HCEC 1CT (cell line): ENCODE measurements around the gene NKG7.

Experiments used
- DNase-seq: peaks from one replicate; pipeline ENCODE4 v3.0.0-alpha.2; 2017

Gene NKG7

DNA sequence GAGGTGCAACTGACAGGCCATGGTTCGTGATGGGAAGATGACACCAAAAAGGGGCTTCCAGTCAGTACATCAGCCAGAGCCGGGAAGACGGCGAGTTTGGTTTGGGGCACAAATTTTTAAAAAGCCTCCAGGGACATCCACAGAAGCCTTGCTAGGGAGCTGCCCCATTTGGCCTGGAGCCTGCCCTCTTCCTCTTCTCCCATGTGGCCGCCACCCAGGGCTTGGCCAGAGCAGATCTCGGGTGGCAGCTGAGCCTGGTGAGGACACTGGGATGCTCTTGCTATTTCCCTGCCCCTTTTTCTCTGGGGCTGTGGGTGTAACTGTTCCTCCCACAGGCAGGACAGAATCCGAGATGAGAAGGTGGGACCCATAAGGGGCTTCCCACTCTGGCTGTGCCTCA is 14.5 kb downstream of the NKG7 start:
- DNase-seq = no peak

DNA sequence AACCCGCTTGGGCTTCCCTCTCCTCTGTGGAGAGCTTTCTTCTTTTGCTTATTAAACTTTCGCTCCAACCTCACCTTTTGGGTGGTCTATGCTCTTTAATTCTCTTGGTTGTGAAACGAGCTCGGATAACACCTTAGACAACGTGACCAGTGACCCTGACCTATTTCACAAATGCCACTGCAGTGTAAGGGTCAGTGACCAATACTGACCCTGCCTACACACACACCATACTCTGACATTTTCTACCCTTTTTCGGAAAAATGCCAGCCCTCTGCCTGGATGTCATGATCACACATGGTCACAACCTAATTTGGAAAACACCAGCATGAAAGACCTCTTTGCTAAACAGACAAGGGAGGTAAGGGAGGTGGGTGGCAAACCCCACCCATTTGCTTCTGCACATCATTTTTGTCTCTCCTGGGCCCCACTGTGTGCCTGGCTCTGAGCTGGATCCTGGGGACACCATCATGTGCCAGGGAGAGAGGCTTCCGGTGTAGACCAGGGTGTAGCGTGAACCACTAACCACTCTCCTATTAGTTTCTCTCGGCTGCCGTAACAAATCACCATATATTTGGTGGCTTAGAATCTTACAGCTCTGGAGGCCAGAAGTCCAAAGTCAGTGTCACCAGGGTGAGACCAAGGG is 16.2 kb downstream of the NKG7 start:
- no peak for DNase-seq

DNA sequence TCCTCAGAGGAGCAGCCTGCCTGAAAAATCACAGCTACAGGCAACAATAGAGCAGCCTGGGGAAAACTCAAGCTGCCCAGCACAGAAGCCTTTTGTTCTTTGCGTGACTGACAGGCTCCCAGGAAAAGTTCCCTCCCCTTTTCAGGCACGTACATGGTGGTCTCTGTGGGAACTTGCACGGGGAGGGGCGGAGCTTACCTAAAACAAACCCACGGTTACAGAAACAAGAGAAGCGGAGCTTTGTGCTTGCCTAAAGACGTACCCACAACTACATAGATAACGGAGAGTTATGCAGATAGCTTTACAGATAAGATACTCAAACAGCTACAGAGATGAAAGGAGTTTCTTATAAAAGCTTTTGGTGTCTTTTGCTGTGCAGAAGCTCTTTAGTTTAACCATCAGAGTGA is 17.7 kb downstream of the NKG7 start:
- no peak for DNase-seq

DNA sequence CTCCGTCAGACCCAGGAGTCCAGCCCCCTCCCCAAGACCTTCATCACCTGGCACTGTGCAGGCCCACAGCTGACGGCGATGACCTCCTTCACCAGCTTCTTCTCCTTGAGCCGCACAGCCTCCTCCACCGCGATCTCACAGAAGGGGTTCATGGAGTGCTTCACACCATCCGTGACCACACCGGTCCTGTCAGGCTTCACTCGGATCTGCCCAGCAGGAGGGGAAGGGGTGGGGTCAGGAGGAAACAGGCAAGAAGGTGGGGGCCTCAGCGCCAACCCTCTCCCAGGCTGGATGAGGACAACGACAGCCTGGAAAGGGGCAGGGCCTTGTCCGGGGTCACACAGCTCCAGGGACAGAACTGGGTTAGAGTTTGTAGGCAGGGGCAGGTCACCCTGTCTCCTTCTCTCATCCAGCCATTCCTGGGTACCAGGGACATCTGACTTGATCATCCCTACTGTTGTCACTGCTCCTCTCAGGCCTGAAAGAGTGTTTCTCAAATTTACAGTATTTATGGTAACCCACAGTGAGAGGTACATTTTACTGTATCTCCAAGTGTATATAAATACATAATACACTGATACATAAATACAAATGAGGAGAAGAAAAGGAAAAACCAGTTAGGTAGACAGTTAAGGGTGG is 18.2 kb downstream of the NKG7 start:
- DNase-seq = no peak

DNA sequence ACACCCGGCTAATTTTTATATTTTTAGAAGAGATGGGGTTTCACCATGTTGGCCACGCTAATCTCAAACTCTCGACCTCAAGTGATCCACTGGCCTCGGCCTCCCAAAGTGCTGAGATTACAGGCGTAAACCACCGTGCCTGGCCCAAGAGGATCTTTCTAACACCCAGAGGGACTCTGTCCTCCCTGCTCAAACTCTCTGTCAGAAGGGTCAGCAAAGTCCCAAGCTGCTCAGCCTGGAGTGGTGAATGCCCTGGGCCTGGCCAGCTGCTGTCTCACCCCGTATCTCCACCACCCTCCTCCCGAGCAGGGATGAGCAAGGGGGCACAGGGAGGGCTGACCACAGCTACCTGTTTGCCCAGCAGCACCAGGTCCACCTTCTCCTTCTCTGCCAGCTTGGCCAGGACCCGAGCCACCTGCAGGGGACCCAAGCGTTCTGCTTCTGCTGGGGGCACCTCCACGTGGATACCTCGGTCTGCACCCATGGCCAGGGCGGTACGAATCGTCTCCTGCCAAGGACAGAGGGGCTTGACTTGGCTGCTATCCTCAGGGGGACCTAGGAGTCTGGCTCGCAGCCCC is 19.6 kb downstream of the NKG7 start:
- no peak for DNase-seq

DNA sequence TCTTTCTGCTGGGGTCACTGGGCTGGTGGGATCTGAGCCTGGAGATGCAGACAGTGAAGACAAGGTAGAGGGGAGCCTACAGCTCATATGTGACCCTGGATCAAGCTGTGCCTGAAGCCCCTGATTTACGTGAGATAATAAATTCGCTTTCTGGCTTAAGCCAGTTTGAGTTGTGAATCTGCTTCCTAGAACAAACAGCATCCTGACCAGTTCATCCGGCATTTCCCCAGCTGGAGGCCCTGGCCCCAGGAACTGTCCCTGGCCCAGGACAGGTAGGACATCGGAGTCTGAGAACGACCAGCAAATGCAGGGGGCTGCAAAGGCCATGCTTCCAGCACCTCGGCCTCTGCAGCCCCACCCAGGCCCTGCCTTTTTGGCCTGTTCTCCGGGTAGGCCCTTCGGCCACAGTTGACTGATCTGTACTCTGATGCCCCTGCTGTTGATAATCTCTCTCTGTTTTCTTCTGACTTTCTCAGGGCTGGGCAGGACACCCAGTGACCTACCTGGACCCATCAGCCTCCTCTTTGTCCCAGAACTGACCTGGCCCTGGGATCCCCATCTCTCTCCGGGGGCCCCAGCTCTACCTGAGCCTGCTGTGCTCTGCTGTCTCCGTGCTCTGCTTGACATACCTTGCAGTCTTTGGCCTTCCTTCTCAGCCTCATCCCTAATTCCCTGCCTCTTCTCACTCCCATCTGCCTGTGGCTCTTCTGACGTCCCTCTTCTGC is 21.0 kb downstream of the NKG7 start:
- DNase-seq = no peak

DNA sequence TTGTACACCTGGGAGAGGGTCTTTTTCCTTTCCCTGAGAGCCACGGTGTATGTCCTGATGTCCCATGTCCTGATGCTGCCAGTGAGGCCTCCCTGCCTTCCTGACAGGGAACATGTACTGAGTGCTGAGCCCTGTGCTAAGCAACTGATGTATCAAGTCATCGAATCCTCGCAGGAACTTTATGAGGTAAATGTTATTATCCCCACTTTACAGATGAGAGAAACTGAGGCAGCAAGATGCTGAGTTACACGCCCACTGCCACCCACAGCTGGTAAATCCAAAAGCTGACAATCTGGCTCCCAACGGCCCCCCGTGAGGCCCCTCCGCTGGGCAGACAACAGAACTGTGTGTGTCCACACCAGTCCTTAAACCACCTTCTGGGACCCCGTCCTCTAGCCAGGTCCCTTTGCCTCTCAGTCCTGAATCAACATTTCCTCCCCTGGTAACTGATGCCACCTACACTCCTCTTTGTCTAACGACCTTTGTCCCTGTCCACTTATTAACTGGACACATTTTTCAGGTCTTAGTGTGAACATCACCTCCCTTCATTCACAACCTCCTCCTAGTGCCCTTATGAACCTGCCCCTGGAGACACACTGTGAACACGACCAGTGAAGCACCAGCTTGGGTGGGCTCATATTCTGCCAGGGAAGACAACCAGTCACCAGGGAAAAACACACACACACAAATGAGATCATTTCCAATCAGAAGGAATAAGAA is 25.1 kb downstream of the NKG7 start:
- no peak for DNase-seq

DNA sequence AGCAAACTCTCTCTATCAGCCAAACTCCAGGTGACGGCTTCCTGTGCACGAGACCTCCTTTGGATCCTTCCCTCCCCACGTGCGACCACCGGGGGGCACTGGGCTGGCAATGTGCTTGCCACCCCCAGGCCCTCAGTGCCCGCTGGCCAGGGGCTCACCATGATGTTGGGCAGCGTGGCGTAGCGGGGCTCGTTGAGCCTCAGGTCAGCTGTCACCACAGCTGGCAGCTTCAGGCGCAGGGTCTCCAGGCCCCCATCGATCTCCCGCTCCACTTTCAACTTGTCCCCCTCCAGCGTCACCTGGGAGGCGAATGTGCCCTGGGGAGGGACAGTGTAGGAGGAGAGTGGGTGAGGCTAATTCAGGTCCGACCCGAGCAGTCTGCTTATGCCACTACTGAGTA is 25.7 kb downstream of the NKG7 start:
- DNase-seq = no peak

DNA sequence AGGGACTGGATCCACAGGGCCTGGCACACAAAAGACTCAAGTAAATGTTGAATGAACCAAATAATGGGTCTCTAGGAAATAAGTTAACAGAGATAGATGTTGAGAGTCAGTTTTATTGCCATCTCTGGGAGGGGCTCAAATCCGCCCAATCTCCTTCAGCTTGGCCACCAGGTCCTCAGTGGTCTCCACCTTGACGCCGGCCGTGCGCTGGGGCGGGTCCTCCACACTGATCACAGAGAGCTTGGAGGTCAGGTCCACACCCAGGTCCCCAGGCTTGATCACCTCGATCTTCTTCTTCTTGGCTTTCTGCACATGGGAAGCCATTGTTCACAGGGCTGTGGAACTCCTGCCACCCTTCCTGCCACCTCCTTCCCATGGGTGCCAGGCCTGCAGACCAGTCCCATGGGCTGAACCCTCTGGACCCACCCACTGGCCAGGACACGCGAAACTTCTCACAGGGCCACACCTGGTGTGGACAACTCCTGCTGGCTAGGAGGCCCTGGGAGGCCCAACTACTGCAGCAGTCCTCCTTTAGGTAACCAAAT is 27.3 kb downstream of the NKG7 start:
- DNase-seq = no peak

DNA sequence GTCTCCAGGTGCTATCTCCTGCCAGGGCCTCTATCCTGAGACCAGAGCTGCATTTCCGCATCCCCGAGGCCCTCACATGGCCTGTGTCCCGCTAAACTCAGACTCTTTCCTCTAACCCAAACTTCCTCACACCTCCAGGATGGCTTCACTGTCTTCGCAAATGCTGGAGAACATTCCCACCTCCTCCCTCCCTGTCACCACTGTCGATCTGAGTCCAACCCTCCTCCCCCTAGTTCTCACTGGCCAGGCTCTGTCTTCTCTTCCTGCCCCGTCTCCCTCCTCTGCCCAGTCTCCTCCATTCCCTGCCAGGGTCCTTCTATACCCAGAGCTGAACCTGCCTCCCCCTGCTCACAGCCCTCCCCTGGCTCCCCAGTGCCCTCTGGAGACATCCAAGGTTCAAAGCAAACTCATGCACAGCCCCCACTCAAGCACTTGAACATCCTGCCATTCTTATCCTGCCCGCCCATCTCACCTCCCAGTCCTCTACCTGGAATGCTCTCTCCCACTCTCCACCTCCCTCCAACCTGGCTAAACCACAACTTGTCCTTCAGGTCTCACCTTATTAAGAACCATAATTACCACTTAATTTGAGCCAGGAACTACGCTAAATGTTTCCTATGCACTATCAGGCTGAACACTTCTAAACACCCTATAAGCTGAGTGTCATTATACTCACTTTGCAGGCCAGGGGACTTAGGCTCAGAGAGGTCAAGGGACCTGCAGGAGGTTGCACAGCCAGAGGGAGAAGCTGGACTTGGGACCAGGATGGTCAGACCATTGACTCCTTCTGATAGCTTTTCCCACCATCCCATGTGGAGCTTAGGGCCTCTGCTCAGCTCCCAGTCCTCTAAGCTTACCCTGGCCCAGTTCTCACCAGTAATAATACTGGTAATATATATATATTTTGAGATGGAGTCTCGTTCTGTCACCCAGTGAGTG is 29.6 kb downstream of the NKG7 start:
- no peak for DNase-seq

DNA sequence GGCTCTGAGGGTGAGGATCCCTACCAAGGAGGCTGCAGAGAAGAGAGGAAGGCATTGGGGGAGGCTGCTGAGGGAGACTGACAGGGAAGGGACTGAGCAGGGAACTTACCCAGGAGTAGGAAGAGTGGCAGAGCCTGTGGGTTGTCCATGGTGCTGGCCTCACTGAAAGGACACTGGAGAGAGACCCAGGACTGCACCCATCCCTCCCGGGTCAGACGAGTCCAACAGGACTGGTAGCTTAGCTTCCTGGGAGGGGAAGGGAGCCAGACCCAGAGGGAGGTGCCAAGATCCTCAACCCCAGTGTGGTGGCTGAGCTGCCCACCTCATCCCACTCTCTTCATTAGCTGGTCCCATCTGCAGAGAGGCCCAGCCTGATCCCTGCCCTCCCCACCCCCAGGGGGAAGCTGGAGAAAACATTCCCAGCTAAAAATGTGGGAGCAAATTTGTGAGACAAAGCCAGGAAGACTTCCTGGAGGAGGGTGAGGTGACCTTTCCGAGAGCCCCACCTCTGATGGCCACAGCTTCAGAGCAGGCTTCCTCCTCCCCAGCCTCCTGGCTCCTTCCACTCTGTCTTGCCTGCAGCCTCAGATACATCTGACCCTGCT is 30.4 kb downstream of the NKG7 start, which contains the start of gene VSIG10L:
VSIG10L (minus strand) TSS at position 164 of the 605 bp plus-strand sequence; CDS start at position 149, 15 bp downstream.
- DNase-seq = no peak

DNA sequence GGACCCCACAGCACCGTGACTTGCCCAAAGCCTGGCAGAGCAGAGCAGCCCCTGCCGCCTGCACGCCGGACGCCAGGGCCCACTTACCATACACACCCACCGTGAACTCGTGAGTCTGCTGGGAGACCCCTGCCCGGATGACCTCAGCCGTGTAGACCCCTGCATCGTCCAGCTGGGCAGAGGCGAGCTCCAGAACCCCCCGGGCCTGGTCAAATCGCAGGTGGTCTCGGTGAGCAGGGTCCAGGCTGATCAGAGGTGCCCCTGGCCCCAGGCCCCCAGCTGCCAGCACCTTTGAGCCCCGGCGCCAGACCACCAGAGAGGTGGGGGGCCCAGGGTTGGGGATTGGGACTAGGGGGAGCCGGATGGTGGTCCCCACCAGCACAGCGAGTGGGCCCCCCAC is 31.4 kb downstream of the NKG7 start:
- DNase-seq = no peak

DNA sequence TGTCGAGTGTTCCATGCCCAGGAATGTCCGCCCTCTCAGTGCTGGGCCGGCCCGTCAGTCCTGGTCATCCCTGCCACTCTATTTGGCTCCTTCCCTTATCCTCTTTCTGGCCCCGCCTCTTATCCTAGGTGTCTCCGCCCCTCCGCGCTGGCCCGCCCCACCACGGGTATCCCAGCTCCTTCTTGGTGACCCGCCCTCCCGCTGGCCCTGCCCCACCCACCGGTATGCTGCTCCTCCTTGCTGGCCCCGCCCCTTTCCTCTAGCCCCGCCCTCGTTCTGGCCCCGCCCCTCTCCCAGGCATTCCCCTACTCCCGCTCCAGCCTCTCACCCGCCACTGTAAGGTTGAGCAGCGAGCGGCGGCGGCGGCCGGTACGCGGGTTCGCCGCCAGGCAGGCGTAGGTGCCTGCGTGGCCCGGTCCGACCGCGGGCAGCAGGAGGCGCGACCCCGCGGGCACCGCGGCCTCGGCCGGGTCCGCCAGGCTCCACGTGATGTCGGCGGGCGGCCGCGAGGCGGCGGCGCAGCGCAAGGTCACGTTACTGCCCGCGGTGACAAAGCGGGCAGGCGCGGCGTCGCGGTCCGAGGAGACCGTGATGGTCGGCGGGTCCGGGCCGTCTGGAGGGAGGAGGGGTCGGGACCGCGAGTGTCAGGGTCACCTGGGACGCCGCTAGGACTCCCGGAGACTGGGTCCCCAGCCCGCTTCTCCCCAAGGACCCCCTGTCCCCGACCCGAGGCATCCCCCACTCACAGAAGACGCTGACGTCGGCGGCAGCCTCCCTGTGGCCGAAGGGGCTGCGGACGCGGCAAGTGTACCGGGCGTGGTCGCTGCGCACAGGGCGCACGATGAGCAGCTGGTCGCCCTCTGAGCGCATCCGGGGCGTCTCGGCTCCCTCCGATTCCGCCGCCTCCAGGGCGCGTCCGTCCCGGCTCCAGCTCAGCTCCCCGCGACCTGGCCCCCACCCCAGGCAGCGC is 32.5 kb downstream of the NKG7 start:
- peak; percentile 96 for DNase-seq

DNA sequence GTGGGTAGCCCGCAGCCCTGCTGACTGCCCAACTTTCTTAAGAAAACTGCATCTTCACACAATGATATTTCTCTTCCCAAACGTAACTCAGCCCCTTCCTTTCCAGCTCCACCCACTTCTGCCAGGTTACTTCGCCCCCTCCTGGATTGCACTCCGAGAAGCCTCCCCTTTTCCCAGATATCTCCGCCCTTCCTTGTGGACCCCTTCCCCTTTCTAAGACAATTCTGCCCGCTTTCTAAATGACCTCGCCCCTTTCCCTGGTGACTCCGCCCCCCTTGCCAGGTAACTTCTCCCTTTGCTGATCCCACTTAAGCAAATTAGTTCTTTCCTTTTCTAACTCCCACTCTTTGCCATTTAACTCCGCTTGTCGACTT is 33.2 kb downstream of the NKG7 start:
- no peak for DNase-seq

DNA sequence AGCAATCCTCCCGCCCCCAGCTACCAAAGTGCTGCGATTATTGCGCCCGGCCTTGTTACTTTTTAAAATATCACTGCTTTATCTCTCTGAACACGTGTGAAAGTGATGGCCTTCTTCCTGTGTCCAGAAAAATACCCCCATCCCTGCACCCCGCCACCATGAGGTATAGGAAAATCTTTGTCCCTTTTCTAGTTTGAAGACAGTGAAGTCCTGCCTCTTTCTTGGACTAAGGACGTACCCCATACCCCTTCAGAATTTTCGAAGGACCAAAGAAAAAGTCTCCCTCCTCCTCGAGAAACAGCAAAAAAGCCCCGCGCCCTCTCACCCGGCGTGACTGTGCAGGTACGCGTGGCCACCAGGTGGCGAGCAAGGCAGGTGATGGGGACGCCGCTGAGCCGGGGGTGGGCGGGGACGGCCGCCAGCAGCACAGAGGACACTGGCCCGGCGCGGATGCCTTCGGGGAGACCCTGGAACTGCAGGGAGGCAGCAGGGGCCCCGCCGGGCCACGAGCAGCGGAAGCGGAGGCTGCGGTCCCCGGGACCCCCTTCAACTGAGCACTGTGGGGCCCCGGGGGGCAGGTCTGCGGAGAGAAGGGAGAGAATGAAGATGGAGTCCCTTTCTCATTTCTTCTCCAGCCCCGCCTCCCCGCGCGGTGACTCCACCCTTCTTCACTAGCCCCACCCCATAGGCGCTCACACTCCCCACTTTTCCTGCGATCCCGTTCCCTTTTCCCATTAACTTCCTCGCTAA is 33.7 kb downstream of the NKG7 start:
- DNase-seq = peak; percentile 62

DNA sequence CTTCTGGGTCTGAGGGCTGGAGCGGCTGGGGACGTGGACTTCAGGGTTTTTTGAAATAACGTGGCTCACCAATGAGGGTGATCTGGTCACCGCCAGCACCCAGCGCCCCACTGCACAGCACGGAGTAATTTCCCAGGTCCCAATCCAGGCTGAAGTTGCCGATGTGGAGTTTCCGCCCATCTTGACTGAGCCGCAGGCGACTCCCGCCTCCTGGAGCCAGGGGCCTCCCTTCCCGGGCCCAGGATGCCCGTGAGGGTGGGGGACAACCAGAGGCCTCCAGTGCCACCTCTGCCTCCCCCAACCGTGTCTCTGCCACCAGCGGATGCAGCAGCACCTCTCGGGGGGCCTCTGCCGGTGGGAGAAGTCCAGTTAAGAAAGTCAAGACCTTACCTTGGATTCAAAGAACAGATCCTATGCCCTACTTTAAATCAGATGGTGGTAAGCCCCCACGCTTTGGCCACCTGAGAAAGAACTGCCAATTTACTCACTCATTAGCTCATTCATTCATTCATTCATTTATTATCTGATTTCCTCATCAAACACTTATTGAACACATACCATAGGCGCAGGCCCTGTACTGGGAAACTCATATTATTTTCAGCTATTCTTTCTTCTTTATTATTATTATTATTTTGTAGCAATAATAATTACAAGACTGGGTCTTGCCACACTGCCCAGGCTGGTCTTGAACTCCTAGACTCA is 34.4 kb downstream of the NKG7 start:
- DNase-seq = no peak

DNA sequence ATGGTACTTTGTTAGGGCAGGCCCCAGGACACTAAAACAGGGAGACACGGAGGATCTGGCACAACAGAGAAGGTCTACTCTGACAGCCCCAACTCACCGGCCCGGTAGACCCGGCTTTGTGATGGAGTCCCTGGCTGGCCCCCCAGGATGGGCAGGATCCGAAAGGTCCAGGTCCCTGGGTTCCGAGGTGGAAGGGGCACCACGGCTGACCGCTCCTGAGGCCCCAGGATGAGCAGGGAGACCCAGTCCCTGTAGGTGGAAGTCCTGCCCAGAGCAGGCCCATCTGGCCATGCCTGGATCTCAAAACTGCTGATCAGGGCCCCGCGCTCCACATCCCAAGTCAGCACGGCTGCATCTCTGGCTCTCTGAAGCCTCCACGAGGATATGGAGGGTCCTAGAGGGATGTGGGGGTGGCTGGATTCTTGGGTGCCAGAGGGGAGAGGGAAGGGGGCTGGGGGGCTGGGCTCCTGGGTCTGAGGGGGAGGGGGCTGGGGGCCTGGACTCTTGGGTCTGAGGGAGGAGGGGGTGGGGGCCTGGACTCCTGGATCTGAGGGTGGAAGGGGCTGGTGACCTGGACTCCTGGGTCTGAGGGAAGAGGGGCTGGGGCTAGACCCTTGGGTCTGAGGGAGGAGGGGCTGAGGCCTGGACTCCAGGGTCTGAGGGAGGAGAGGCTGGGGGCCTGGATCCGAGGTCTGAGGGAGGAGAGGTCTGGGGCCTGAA is 35.2 kb downstream of the NKG7 start:
- DNase-seq = no peak
